Measurements from ENCODE around the gene FPR1.

GRCh38 chr19:51784922-51785690 lies 33.4 kb upstream of the FPR1 start:
- TF ChIP-seq ZBTB7A (IDR thresholded peaks at IDR 0.05; ENCODE audit: low read depth) (no peak), FOXM1 (IDR thresholded peaks at IDR 0.05; ENCODE audit: borderline replicate concordance, low read depth) (no peak), RAD21 (IDR thresholded peaks at IDR 0.05; ENCODE audit: low read depth) (no peak), TCF12 (IDR thresholded peaks at IDR 0.05; ENCODE audit: low read depth) (no peak), TAF1 (IDR thresholded peaks at IDR 0.05; ENCODE audit: low read depth) (no peak), YY1 (IDR thresholded peaks at IDR 0.05; ENCODE audit: low read depth) (no peak), TEAD4 (IDR thresholded peaks at IDR 0.05) (no peak), REST (IDR thresholded peaks at IDR 0.05; ENCODE audit: low read depth) (no peak), MAX (IDR thresholded peaks at IDR 0.05) (no peak)

Measured in Ishikawa (cell line).